Activated CD4-positive, alpha-beta T cell treated with anti-CD3 and anti-CD28 coated beads, Interleukin-2, amount 50 U/mL, for 1 hour (primary cell): ENCODE measurements around the gene FLT1.

Experiments used
- DNase-seq: peaks from one replicate; pipeline ENCODE4 v3.0.0-alpha.2; 2020

The FLT1 gene

DNA sequence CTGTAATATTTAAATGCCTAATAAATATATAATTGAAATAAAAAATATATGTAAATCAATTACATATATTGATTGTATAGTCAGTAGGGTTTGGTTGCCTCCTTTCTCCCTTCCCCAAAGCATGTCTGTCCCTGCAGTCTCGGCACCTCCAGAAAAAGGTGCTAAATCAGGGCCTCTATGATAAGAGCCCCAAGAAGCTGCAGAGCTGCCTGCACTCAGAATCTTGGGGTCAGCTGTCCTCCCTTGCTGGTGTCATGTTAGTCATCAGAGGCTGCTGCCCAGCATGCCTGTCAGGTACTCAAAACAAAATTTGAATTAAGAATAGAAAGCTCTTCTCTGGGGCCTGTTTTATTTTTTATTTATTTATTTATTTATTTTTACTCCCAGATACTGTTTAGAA lies 9.8 kb downstream of the FLT1 start:
- no peak for DNase-seq

DNA sequence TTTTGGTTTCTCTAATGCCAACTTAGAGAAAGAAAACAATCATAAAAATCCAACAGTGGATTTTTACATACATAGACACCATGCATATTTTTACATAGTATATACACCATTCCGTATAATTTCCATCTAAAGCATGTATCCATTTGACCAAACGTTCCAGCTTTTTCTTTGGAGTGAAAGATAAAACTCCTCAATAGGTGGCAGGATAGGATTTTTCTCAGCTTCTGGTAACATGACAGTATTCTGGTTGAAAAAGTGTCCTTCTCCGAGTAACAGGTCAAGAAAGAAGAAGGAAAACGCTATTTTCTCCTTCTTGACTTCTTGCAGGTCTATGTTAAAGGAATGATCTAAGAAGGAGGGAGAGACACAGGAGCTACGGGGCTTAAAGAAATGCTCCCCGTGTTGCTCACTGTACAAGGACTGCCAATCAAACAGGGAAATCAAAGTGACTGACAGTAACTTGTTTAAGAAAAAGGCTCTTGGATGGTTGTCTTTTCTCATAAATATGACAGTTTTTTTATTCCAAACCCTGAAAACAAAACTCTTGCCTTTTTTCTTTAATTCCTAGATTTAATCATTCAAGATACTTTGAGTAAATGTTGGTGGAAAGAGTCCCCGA lies 11.5 kb downstream of the FLT1 start:
- DNase-seq: no peak

DNA sequence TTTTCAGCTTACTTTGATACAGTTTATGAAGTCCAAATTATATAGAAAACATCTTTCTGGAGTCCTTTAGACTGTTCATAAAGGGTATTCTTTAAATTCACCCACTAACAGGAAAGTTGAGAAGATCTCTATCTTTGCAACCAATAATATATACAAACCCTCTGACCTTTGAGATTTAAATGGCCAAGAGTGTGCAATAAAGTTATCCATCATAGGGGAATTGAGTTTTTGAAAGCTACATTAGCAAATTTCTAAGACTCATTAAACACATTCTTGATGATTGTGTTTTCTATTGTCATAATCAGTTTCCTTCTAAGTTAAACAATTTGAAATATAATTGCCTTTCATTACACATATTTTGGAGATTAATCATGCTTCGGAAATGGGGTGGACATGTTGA lies 15.9 kb downstream of the FLT1 start:
- DNase-seq: no peak

DNA sequence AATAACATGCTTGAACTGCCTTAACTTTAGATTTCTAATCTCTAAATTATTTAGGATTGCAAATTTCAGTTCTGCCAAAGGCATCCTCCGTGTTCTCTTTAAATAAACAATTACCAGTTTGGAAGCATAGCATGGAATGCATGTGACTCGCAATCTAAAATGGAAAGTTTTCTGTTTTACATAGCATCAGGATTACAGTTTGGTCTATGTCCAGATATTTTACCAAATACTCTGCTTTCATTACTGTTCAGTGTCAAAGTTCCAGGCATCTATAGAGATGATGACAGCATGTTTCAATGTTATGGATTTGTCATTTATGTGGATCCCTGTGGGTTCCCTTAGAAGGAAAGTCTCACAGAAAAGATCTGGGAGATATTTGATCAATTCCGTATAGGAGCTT lies 16.8 kb downstream of the FLT1 start:
- DNase-seq: no peak

DNA sequence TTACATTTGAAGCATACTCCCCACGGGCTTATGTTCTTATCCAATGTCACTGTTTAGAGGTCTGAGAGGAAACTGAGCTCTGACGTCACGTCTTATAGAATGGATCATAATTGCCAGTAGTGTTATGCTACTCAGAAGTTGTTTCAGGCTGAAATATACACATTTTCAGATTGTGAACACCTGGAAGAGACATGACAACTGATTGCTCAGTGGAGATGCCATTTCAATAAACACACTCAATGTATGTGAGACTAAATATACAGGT lies 17.3 kb downstream of the FLT1 start:
- DNase-seq: no peak

GRCh38 chr13:28476919-28477708 lies 17.8 kb downstream of the FLT1 start:
- DNase-seq: no peak

DNA sequence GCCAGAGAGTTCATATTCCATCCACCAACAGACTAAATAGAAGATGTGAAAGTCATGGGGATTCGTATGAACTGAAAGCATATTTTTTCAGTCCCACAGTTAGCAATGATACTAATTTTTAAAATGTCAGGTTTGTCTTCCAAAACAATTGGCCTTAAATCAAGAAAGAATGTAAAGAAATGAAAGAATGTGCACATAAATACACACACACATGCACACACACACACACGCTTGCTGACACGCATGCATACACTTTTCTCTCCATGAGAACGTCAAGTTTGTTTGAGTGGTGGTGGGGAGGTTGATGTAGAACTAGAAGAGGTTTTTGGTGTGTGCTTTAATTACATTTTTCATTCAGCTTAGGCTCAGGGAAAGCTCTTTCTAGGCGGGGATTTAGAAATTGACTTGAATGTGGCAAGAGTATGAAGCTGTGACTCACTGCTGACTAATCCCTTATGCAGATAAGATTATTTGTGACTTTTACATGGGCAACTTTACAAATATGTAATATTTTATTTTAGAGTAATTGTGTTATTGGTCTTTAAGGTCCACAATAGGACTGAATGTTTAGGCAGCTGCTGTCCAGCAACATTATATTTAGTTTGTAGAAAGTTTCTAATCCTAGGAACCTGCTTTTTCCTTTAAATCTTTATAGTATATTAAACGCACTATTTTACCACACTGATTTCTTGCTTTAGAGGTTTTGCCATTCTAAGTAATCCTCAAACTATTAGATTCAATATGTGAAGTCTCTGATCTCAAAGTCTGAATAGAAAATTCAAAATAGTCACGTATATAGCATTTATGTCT lies 18.8 kb downstream of the FLT1 start:
- DNase-seq: no peak

- no peak for DNase-seq
Measured at GRCh38 chr13:28474491-28475134, 20.3 kb downstream of the FLT1 start.

GRCh38 chr13:28473044-28473443 lies 21.9 kb downstream of the FLT1 start:
- no peak for DNase-seq

- no peak for DNase-seq
Measured at GRCh38 chr13:28471421-28471820, 23.5 kb downstream of the FLT1 start.

DNA sequence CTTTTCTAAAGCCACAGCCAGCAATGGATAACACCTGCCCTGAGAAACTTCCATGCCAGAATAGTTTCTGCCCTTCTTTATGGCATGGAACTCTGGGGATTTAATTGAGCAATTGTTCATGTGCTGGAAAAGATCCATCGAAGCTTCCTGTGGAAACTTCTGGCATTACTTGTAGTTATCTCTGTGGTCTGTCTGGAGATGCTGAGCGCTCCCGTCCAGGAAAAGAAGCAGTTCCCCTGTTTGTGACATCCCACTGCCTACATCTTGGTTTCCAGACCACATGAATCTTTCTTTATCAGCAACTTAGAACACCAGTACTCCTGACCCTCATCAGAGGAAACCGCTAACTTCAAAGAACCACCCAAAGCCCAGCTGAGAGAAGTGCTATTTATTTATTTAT lies 24.6 kb downstream of the FLT1 start:
- no peak for DNase-seq

GRCh38 chr13:28469316-28469715 lies 25.6 kb downstream of the FLT1 start:
- DNase-seq: no peak

GRCh38 chr13:28468023-28468915 lies 26.7 kb downstream of the FLT1 start:
- DNase-seq: no peak

DNA sequence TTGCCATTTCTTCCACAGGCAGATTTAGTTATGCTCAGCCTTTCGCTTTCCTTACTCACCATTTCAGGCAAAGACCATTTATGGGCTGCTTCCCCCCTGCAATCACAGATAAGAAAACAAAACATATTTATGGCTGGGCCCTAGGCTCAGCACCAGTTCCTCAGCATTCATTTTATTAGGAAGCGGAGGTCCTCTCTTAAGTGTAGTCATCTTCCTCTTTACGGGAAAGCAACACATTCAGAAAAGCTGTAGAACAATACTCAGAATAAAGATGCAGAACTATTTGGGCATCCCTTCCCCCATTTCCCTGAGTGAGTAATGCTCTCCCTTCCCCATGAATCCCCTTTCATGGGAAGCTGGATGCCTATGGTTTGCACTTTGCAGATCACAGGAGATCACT lies 27.9 kb downstream of the FLT1 start:
- DNase-seq: no peak

- DNase-seq: no peak
Measured at GRCh38 chr13:28466151-28466550, 28.8 kb downstream of the FLT1 start.

DNA sequence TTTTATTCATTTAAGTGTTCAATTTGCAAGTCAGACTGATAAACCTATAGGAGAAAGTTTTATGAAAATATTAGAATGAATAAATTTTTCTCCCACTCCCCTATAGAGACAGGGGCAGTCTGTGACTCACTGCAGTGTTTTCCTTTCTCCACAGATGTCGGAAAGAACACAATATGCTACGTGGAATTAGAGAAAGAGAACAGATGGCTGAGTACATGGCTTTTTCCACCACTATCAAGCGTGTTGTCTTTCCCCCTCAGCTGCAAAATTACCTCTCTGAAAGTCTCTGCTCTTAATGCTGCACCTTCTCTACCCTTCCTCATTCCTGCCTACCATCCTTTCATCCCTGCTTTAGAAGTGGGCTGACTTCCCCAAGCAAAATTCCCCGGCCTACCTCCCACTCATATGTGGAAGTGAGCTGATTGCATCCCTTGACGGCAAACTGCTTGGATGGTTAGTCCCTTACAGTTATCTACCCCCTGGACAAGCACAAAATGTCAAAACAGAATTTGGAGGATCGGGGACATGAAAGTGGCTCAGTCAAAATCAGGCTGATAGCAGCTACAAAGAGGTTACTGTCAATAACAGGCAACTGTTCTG lies 30.0 kb downstream of the FLT1 start:
- no peak for DNase-seq

DNA sequence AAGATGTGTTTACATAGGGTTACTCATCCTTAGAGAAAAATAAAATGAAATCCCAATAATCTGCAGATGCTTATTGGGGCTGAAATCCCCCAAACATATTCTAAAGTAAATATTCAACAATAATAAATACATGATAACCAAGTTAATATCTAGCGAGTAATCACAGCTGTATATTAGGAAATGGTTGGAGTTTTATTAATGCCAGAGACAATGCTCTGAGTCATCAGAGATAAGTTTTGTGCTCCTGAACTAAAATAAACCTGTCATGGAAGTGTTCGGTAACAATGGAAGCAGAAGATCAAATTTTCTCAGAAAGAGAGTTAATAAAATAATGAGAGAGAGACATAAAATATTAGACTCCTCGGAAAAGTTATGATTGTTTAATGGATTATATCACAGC lies 31.4 kb downstream of the FLT1 start:
- DNase-seq: no peak

DNA sequence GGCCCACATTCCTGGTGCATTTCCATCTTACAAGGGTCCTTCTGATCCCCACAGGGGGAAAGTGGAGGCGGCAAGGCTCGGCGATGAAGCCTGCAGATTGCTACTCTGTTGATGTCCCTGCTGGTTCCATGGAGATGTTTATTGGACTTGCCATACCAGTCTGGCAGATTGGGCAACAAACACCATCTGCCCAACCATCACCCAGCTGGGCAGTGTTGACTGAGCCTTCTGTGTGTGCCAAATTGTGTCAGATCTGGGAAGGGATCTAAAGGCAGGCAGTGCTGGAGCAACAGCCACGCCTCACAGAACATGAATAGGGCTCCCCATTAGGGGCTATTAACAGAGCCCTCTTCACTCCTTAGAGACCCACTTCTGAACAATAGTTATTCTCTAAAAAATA lies 35.0 kb downstream of the FLT1 start:
- no peak for DNase-seq

DNA sequence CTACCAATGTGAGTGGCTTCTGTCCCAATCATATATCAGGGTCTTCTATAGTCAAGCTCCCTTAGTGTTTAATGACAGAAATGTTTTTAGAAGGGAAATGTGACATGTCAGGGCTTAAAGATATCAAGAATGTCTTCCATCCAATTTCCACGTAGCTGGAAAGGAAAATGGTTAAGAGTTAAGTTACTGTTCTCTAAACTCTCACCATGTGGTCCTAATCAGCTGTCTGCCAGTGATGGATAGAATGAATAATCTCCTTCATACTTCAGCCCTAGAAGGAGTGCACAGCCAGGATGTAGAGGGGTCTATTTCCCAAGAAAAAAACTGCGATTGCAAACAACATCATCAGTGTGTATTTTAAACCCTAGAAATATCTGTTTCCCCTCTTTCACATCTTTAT lies 36.3 kb downstream of the FLT1 start:
- no peak for DNase-seq

GRCh38 chr13:28458051-28458450 lies 36.9 kb downstream of the FLT1 start:
- DNase-seq: no peak

- DNase-seq: no peak
Measured at GRCh38 chr13:28457521-28457920, 37.4 kb downstream of the FLT1 start.

- DNase-seq: no peak
Measured at GRCh38 chr13:28455580-28456194, 39.2 kb downstream of the FLT1 start.
